ENCODE data around the gene FOXC1. TPM values are rescaled to one million over a fixed set of nuclear protein-coding genes. Genes with fewer than 3 reads are reported as not detected.

FOXC1 gene
- total RNA-seq, 1 experiment from 2014 or later, result not detected

DNA sequence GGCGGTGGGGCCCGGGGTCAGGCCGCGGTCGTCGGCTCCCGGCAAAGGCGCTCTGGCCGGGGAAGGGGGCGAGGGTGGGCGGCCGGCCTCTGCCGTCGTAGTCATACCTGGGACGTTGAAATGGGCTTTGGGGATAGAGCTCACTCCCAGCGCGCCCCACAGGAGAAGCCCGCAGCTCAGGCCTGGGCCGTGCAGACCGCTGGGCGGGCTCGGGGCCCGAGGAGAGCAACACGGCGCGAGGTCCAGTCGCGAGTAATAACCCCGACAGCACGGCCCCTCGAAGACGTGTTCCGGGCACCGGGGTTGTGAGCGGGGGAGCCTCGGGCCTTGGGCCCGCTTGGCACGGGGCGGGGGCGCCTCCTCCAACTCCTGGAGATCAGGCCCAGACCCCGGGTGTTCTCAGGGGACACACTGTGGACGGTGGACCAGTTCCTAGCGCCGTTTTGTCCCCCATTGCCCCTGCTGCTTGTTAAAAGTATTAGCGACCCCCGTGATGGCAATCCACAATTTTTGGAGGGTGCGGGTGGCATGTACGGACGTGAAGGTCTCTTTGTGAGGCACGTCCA, 10.9 kb downstream of the FOXC1 start:
- H3K9me3 ChIP-seq (ENCODE audit: control insufficient read depth, low read depth, low read length), result no peaks in the 10 kb centered on the region
- no peaks in the 10 kb centered on the region for H3K79me1 ChIP-seq (ENCODE audit: insufficient read depth, low read depth, low read length, poor library complexity, severe bottlenecking)
- H2BK120ac ChIP-seq (ENCODE audit: low read depth, low read length, poor library complexity, severe bottlenecking), result no peak overlapping the region
- peaks cover 100% of the 10 kb centered on the region for H3K27me3 ChIP-seq (ENCODE audit: insufficient read depth, low read length)
- H4K20me1 ChIP-seq (ENCODE audit: control insufficient read depth, insufficient read depth, insufficient read length), result peaks cover 3% of the 10 kb centered on the region
- H4K5ac ChIP-seq (ENCODE audit: insufficient read length, low read depth, low read length), result no peak overlapping the region
- H3K4me1 ChIP-seq (ENCODE audit: insufficient read depth, low read length), result no peaks in the 10 kb centered on the region; the same call in 1 of the 2 replicates
- DNase-seq, result no peak
- no peak overlapping the region for H3K14ac ChIP-seq (ENCODE audit: insufficient read depth, low read length)
- H3K23me2 ChIP-seq (ENCODE audit: insufficient read length, low read depth, low read length, poor library complexity, severe bottlenecking), result peaks cover 18% of the 10 kb centered on the region
- H3K4me3 Mint-ChIP-seq, result peak overlapping the region in 1 of 2 experiments; percentile 32; a peak in 1 of 5 replicates
- no peak overlapping the region for H3K27ac Mint-ChIP-seq
- no peak for TF ChIP-seq CTCF (conservative IDR thresholded peaks at IDR 0.05)
- H3K79me2 ChIP-seq (ENCODE audit: insufficient read depth, low read length), result no peaks in the 10 kb centered on the region
- H2BK20ac ChIP-seq (ENCODE audit: low read depth, low read length, poor library complexity, severe bottlenecking), result no peak overlapping the region
- no peak overlapping the region for H2AK5ac ChIP-seq (ENCODE audit: insufficient read length, low read length)
- peak overlapping the region; percentile 48 for H3K4me2 ChIP-seq (ENCODE audit: insufficient read depth, insufficient read length, low read length)
- peaks cover 7 to 33% of the 10 kb centered on the region in 2 experiments; a peak in 3 of 4 replicates for H3K4me1 Mint-ChIP-seq
- H3K9ac ChIP-seq (ENCODE audit: extremely low read depth, insufficient read length, low read length), result no peak overlapping the region
- H3K23ac ChIP-seq (ENCODE audit: insufficient read length, low read depth, low read length), result no peak overlapping the region
- no CpG with 5 or more reads among the region's 50 CpGs for WGBS (ENCODE audit: extremely low coverage, insufficient read length, low lambda C conversion rate)
- no peak overlapping the region for H3T11ph ChIP-seq (ENCODE audit: low read length)
- H2BK5ac ChIP-seq (ENCODE audit: insufficient read length, low read length), result no peak overlapping the region
- no peak overlapping the region for H3K27ac ChIP-seq (ENCODE audit: insufficient read length, low read depth, low read length)
- no peak overlapping the region for H3K18ac ChIP-seq (ENCODE audit: insufficient read length, low read depth, low read length)
- no peak overlapping the region for H3K4ac ChIP-seq (ENCODE audit: low read depth, low read length)
- H3K27me3 Mint-ChIP-seq (ENCODE audit: low read depth), result peaks cover 99% of the 10 kb centered on the region
- H3K56ac ChIP-seq (ENCODE audit: insufficient read length, low read depth, low read length), result no peak overlapping the region
- no peak overlapping the region for H2BK12ac ChIP-seq (ENCODE audit: insufficient read length, low read depth, low read length)
- no peak overlapping the region for H4K8ac ChIP-seq (replicated peaks; ENCODE audit: insufficient read length, low read depth, low read length)
- no peak overlapping the region for H2BK15ac ChIP-seq (ENCODE audit: low read depth, low read length)
- H4K91ac ChIP-seq (ENCODE audit: insufficient read length, low read depth, low read length), result no peak overlapping the region
- peaks cover 0 to 5% (median 4%) of the 10 kb centered on the region in 3 experiments; a peak in 4 of 7 replicates for H3K36me3 Mint-ChIP-seq (ENCODE audit: insufficient read depth in 1 of 3, low read depth in 3 of 3)
- H3K9me3 Mint-ChIP-seq, result no peaks in the 10 kb centered on the region; a peak in 2 of 5 replicates
- no peak overlapping the region for H2AFZ ChIP-seq (ENCODE audit: low read length)

Measured in H9 (cell line).